Neural cell (in vitro differentiated cells): ENCODE data around the gene DDX25. TPM values are rescaled to one million over a fixed set of nuclear protein-coding genes. Genes with fewer than 3 reads are reported as not detected.
"Not testable (repeated sequence)": the region's sequence is repeated elsewhere in the genome, so short reads cannot be mapped to it uniquely, and the experiment has no call there.

Experiments
- H2AFZ ChIP-seq: fragments of 200-600, 300-800 bp; sonication (generic), shearing (Covaris generic); 2 replicates; pipeline ENCODE4 v1.6.0; 2014; ENCODE audit warnings: low read depth, mild to moderate bottlenecking, antibody characterized with exemption, low read length, moderate library complexity
- H3F3A ChIP-seq: fragments of 200-600 bp; shearing (Covaris generic); 2 replicates; pipeline ENCODE4 v1.6.1; 2016; ENCODE audit warnings: mild to moderate bottlenecking, moderate library complexity, mixed read lengths, antibody characterized with exemption, low read length; ENCODE audit not compliant: insufficient read depth, poor library complexity, severe bottlenecking
- H3K27ac ChIP-seq: fragments of 200-600, 300-800 bp; sonication (generic), shearing (Covaris generic); 2 replicates; pipeline ENCODE4 v1.5.1; 2014; ENCODE audit warnings: mild to moderate bottlenecking, low read length, moderate library complexity
- H3K27me3 ChIP-seq: fragments of 300-800, 200-600 bp; sonication (generic), shearing (Covaris generic); 2 replicates; pipeline ENCODE4 v1.6.0; 2014; ENCODE audit warnings: mild to moderate bottlenecking, low read depth, low read length, moderate library complexity; ENCODE audit not compliant: insufficient read depth
- H3K36me3 ChIP-seq: fragments of 300-800, 200-600 bp; sonication (generic), shearing (Covaris generic); 2 replicates; pipeline ENCODE4 v1.5.1; 2014; ENCODE audit warnings: mild to moderate bottlenecking, antibody characterized with exemption, low read length, moderate library complexity; ENCODE audit not compliant: insufficient read depth
- H3K4me2 ChIP-seq: fragments of 300-800, 200-600 bp; sonication (generic), shearing (Covaris generic); 2 replicates; pipeline ENCODE4 v1.6.0; 2014; ENCODE audit warnings: mild to moderate bottlenecking, low read length
- H3K4me3 ChIP-seq: fragments of 300-800, 200-600 bp; sonication (generic), shearing (Covaris generic); 2 replicates; pipeline ENCODE4 v1.5.1; 2014; ENCODE audit warnings: mild to moderate bottlenecking, low read length, moderate library complexity
- H3K79me2 ChIP-seq: fragments of 200-600 bp; shearing (Covaris generic); replicated peaks from 2 replicates; pipeline ENCODE4 v1.6.0; 2014; ENCODE audit warnings: mild to moderate bottlenecking, low read length, moderate library complexity; ENCODE audit not compliant: insufficient read depth
- H3K9ac ChIP-seq: fragments of 300-800, 200-600 bp; sonication (generic), shearing (Covaris generic); 2 replicates; pipeline ENCODE4 v1.6.1; 2016; ENCODE audit warnings: mild to moderate bottlenecking, low read length, mixed read lengths
- H3K9me2 ChIP-seq: fragments of 200-600 bp; shearing (Covaris generic); 2 replicates; pipeline ENCODE4 v1.6.1; 2016; ENCODE audit warnings: mild to moderate bottlenecking, low read length, mixed read lengths; ENCODE audit not compliant: insufficient read depth
- H3K9me3 ChIP-seq: fragments of 200-600, 300-800 bp; sonication (generic), shearing (Covaris generic); 2 replicates; pipeline ENCODE4 v1.6.1; 2016; ENCODE audit warnings: mild to moderate bottlenecking, mixed run types, low read length, moderate library complexity, mixed read lengths
- H4K20me1 ChIP-seq: fragments of 200-600 bp; shearing (Covaris generic); 2 replicates; pipeline ENCODE4 v1.6.1; 2016; ENCODE audit warnings: mild to moderate bottlenecking, mixed run types; ENCODE audit not compliant: insufficient read depth
- CTCF ChIP-seq: fragments of 450-650 bp; IDR thresholded peaks from 2 replicates; pipeline ENCODE4 v1.5.1; 2014; ENCODE audit warnings: antibody characterized with exemption, mild to moderate bottlenecking, moderate library complexity; ENCODE audit not compliant: poor library complexity, severe bottlenecking
- EP300 ChIP-seq: fragments of 450-650 bp; conservative IDR thresholded peaks from 2 replicates; pipeline ENCODE4 v1.6.1; 2014; ENCODE audit warnings: antibody characterized with exemption, mild to moderate bottlenecking, moderate library complexity; ENCODE audit not compliant: poor library complexity, severe bottlenecking
- EZH2 ChIP-seq: fragments of 200-600, 300-800 bp; shearing (Covaris generic), sonication (generic); IDR thresholded peaks from 2 replicates; pipeline ENCODE4 v1.6.1; 2014; ENCODE audit warnings: antibody characterized with exemption, low read length, borderline replicate concordance, mild to moderate bottlenecking; ENCODE audit not compliant: insufficient read depth, poor library complexity, severe bottlenecking
- MXI1 ChIP-seq: fragments of 450-650 bp; conservative IDR thresholded peaks from 2 replicates; pipeline ENCODE4 v1.6.1; 2014; ENCODE audit warnings: antibody characterized with exemption, mild to moderate bottlenecking; ENCODE audit not compliant: poor library complexity, severe bottlenecking
- POLR2AphosphoS5 ChIP-seq: IDR thresholded peaks from 2 replicates; pipeline ENCODE4 v1.6.1; 2012
- RAD21 ChIP-seq: fragments of 450-650 bp; conservative IDR thresholded peaks from 2 replicates; pipeline ENCODE4 v1.6.1; 2014; ENCODE audit warnings: antibody characterized with exemption, mild to moderate bottlenecking, moderate library complexity
- REST ChIP-seq: IDR thresholded peaks from 2 replicates; pipeline ENCODE4 v1.6.1; 2012; ENCODE audit warnings: borderline replicate concordance
- SMC3 ChIP-seq: fragments of 450-650 bp; conservative IDR thresholded peaks from 2 replicates; pipeline ENCODE4 v1.6.1; 2014; ENCODE audit warnings: antibody characterized with exemption, mild to moderate bottlenecking, moderate library complexity; ENCODE audit not compliant: poor library complexity
- TAF1 ChIP-seq: IDR thresholded peaks from 2 replicates; pipeline ENCODE4 v1.6.1; 2012; ENCODE audit warnings: low read depth
- polyA plus RNA-seq: library from polyadenylated mRNA; depleted of rRNA; stranded (reverse); fragments of >200 nt; gene quantifications from 2 replicates; pipeline ENCODE4 v1.2.3, GENCODE V29; 2014

DDX25 gene
- polyA plus RNA-seq, 1 donor from 2014 or later, result 66.4 TPM

- H3K36me3 ChIP-seq, result peaks cover 3% of the 10 kb centered on the region
- no peaks in the 10 kb centered on the region for H3K9me3 ChIP-seq
- no peaks in the 10 kb centered on the region for H3F3A ChIP-seq
- H3K4me3 ChIP-seq, result no peak overlapping the region
- no peaks in the 10 kb centered on the region for H3K79me2 ChIP-seq
- no peak for TF ChIP-seq EZH2
- H3K9me2 ChIP-seq, result no peaks in the 10 kb centered on the region
- H3K27ac ChIP-seq, result no peak overlapping the region
- H3K4me2 ChIP-seq, result no peak overlapping the region
- H2AFZ ChIP-seq, result no peak overlapping the region
- H3K9ac ChIP-seq, result no peak overlapping the region
- no peaks in the 10 kb centered on the region for H3K27me3 ChIP-seq
- H4K20me1 ChIP-seq, result no peaks in the 10 kb centered on the region
These were observed 6.0 kb downstream of the DDX25 start for GRCh38 chr11:125910226-125910849.

- H3K4me3 ChIP-seq, H3K4me2 ChIP-seq: not testable (repeated sequence)
These were observed 10.3 kb downstream of the DDX25 start for GRCh38 chr11:125914601-125915000.

GRCh38 chr11:125916683-125917347 is 12.5 kb downstream of the DDX25 start:
- Histone ChIP-seq H3K4me2 (no peak overlapping the region), H3K27ac (no peak overlapping the region), H3K9me3 (no peaks in the 10 kb centered on the region), H2AFZ (no peak overlapping the region), H3K27me3 (no peaks in the 10 kb centered on the region), H3K9ac (no peak overlapping the region), H3K36me3 (no peaks in the 10 kb centered on the region), H4K20me1 (no peaks in the 10 kb centered on the region), H3K9me2 (no peaks in the 10 kb centered on the region), H3K79me2 (no peaks in the 10 kb centered on the region), H3K4me3 (no peak overlapping the region), H3F3A (no peaks in the 10 kb centered on the region)
- no peak for TF ChIP-seq EZH2
- no peak for TF ChIP-seq SMC3
- no peak for TF ChIP-seq RAD21
- no peak for TF ChIP-seq POLR2AphosphoS5
- no peak for TF ChIP-seq TAF1
- no peak for TF ChIP-seq EP300
- TF ChIP-seq MXI1, result no peak
- no peak for TF ChIP-seq REST
- TF ChIP-seq CTCF, result no peak

More at GRCh38 chr11:125914601-125915000, 10.3 kb downstream of the DDX25 start:
- not testable (repeated sequence) for H3K9ac ChIP-seq, H3K27ac ChIP-seq, H3K79me2 ChIP-seq, H3K36me3 ChIP-seq, H2AFZ ChIP-seq, H3K9me2 ChIP-seq, H4K20me1 ChIP-seq, H3F3A ChIP-seq, H3K27me3 ChIP-seq, H3K9me3 ChIP-seq
